DND-41 (cell line): ENCODE results near the gene PGM5.

ENCODE experiments used
- ATAC-seq: fragments of 200-7000 bp; cut with Tn5 transposase; 3 replicates; pipeline ENCODE4 v1.9.1; 2021; ENCODE audit warnings: low read depth; ENCODE audit not compliant: insufficient read depth
- DNase-seq: peaks from one replicate; pipeline ENCODE4 v3.0.0-alpha.2; 2020
- H2AFZ ChIP-seq: 2 replicates; pipeline ENCODE4 v1.6.0; 2012; ENCODE audit warnings: low read depth, low read length
- H3K27ac ChIP-seq: 2 replicates; pipeline ENCODE4 v1.5.1; 2012; ENCODE audit warnings: low read length, inconsistent platforms
- H3K27me3 ChIP-seq: fragments of 200-600 bp; sonication (generic); 2 replicates; pipeline ENCODE4 v1.6.0; 2012; ENCODE audit warnings: low read length, mild to moderate bottlenecking, inconsistent platforms; ENCODE audit not compliant: insufficient read depth, poor library complexity
- H3K36me3 ChIP-seq: 2 replicates; pipeline ENCODE4 v1.5.1; 2012; ENCODE audit warnings: low read length, inconsistent platforms; ENCODE audit not compliant: insufficient read depth
- H3K4me1 ChIP-seq: 2 replicates; pipeline ENCODE4 v1.5.1; 2012; ENCODE audit warnings: mild to moderate bottlenecking, low read length; ENCODE audit not compliant: insufficient read depth
- H3K4me2 ChIP-seq: 2 replicates; pipeline ENCODE4 v1.6.0; 2012; ENCODE audit warnings: mild to moderate bottlenecking, moderate library complexity, low read length, inconsistent platforms; ENCODE audit not compliant: insufficient read depth
- H3K4me3 ChIP-seq, 2 experiments: fragments of 200-600 bp in 1 of 2; shearing (Covaris generic) in 1 of 2; 2 replicates each; pipeline ENCODE4 v1.5.1; 2012 to 2016; ENCODE audit warnings: inconsistent platforms in 2 of 2, low read length in 2 of 2, mild to moderate bottlenecking in 2 of 2, low read depth in 1 of 2, moderate library complexity in 1 of 2
- H3K79me2 ChIP-seq: 2 replicates; pipeline ENCODE4 v1.6.0; 2012; ENCODE audit warnings: low read length, inconsistent platforms; ENCODE audit not compliant: insufficient read depth
- H3K9ac ChIP-seq: 2 replicates; pipeline ENCODE4 v1.6.0; 2012; ENCODE audit warnings: low read depth, mild to moderate bottlenecking, inconsistent platforms, low read length, moderate library complexity
- H3K9me3 ChIP-seq: 2 replicates; pipeline ENCODE4 v1.5.1; 2012; ENCODE audit warnings: low read length, moderate library complexity, mild to moderate bottlenecking, inconsistent platforms; ENCODE audit not compliant: insufficient read depth, severe bottlenecking
- H4K20me1 ChIP-seq: 2 replicates; pipeline ENCODE4 v1.6.0; 2012; ENCODE audit warnings: low read length; ENCODE audit not compliant: insufficient read depth
- CTCF ChIP-seq: IDR thresholded peaks from 2 replicates; pipeline ENCODE4 v1.5.1; 2012; ENCODE audit warnings: borderline replicate concordance, low read length, moderate library complexity, mild to moderate bottlenecking; ENCODE audit not compliant: poor library complexity, severe bottlenecking; ENCODE audit errors: extremely low read depth
- EZH2 ChIP-seq: IDR thresholded peaks from 3 replicates; pipeline ENCODE4 v1.6.1; 2012; ENCODE audit warnings: borderline replicate concordance, low read depth, mild to moderate bottlenecking, moderate library complexity, low read length, inconsistent platforms; ENCODE audit not compliant: severe bottlenecking

The PGM5 gene

GRCh38 chr9:68433531-68434110 is 77.2 kb downstream of the PGM5 start:
- no peak overlapping the region for H3K4me2 ChIP-seq

GRCh38 chr9:68437785-68438184 is 81.4 kb downstream of the PGM5 start:
- H3K4me3 ChIP-seq: no peak overlapping the region
- H3K9ac ChIP-seq: no peak overlapping the region
- H3K36me3 ChIP-seq: no peaks in the 10 kb centered on the region
- no peak overlapping the region for H3K4me2 ChIP-seq
- H2AFZ ChIP-seq: no peak overlapping the region
- ATAC-seq: no peak
- H3K27me3 ChIP-seq: no peaks in the 10 kb centered on the region
- DNase-seq: no peak
- H3K4me1 ChIP-seq: no peaks in the 10 kb centered on the region
- H3K27ac ChIP-seq: no peak overlapping the region
- H3K79me2 ChIP-seq: no peaks in the 10 kb centered on the region
- H3K9me3 ChIP-seq: no peaks in the 10 kb centered on the region
- TF ChIP-seq CTCF (no peak), EZH2 (no peak)
- H4K20me1 ChIP-seq: no peaks in the 10 kb centered on the region

More at GRCh38 chr9:68433531-68434110, 77.2 kb downstream of the PGM5 start:
- TF ChIP-seq EZH2: no peak
- TF ChIP-seq CTCF: no peak
- no peaks in the 10 kb centered on the region for H3K27me3 ChIP-seq
- no peaks in the 10 kb centered on the region for H3K4me1 ChIP-seq
- H4K20me1 ChIP-seq: no peaks in the 10 kb centered on the region
- H3K79me2 ChIP-seq: no peaks in the 10 kb centered on the region
- H3K4me3 ChIP-seq: no peak overlapping the region
- DNase-seq: no peak
- no peak overlapping the region for H3K9ac ChIP-seq
- H2AFZ ChIP-seq: no peak overlapping the region
- H3K27ac ChIP-seq: no peak overlapping the region
- no peaks in the 10 kb centered on the region for H3K36me3 ChIP-seq
- ATAC-seq: no peak
- H3K9me3 ChIP-seq: no peaks in the 10 kb centered on the region

GRCh38 chr9:68443624-68444023 is 87.2 kb downstream of the PGM5 start:
- TF ChIP-seq EZH2 (no peak), CTCF (no peak)
- Histone ChIP-seq H3K4me3 (no peak overlapping the region), H3K36me3 (no peaks in the 10 kb centered on the region), H3K79me2 (no peaks in the 10 kb centered on the region), H3K9me3 (no peaks in the 10 kb centered on the region), H3K4me2 (no peak overlapping the region), H3K4me1 (no peaks in the 10 kb centered on the region), H3K27ac (no peak overlapping the region), H4K20me1 (no peaks in the 10 kb centered on the region), H2AFZ (no peak overlapping the region), H3K27me3 (no peaks in the 10 kb centered on the region), H3K9ac (no peak overlapping the region)
- DNase-seq: no peak
- ATAC-seq: no peak
